NCI-H524 treated with DMSO at 0.1 percent for 48 hours (cell line): ENCODE data around the gene FAM20C.
"Not testable (repeated sequence)": the region's sequence is repeated elsewhere in the genome, so short reads cannot be mapped to it uniquely, and the experiment has no call there.

Experiments
- DNase-seq: peaks from one replicate; lab custom pipeline; 2025; lab: John Stamatoyannopoulos, UW

The FAM20C gene

DNA sequence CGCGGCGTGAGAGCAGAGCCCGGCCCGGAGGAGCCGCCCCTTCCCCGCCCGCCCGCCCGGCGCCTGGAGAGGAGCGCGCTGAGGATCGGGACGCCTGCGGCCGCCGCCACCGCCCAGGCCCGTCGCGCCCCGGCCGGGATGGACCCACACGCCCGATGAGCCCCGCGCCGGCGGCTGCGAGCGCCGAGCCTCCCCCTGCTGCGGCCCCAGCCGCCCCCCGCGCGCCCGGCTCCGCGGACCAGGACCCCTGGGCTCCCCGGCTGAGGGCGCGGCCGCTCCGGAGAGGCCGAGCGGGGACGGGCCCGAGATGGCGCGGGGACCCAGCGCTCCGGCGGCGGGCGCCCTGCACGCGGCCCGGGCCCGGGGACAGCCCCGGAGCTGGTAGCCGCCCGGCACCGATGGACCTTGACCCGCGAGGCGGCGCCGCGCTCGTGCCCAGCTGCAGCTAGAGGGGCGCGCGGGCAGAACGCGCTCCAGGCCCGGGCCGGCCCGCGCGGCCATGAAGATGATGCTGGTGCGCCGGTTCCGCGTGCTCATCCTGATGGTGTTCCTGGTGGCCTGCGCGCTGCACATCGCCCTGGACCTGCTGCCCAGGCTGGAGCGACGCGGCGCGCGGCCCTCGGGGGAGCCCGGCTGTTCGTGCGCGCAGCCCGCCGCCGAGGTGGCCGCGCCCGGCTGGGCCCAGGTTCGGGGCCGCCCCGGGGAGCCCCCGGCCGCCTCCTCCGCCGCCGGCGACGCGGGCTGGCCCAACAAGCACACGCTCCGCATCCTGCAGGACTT lies 520 bp downstream of the FAM20C start:
- no peak for DNase-seq

DNA sequence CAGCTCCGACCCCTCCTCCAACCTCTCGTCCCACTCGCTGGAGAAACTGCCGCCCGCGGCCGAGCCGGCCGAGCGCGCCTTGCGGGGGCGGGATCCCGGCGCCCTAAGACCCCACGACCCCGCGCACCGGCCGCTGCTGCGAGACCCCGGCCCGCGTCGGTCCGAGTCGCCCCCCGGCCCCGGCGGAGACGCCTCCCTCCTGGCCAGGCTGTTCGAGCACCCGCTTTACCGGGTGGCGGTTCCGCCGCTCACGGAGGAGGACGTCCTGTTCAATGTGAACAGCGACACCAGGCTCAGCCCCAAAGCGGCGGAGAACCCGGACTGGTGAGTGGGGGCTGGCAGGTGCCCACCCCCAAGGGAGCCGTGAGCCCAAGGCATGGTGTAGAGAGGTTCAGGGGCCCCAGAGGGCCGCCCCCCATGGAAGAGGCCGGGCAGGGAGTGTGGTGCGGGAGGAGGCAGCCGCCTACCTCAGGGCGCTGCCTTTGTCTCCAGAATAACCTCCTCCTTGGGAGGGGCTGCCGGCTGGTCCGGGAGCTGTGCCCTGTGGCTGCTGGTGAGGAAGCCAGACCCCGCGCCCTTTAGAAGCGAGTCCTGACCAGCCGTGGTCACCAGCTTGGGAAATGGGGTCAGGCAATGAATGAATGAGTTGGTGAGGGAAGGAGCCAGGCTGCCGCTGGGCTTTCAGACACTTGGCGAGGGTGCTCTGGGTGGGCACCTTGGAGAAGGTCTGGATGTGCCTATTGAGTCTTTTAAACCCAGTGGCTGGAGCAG lies 1.3 kb downstream of the FAM20C start:
- no peak for DNase-seq

DNA sequence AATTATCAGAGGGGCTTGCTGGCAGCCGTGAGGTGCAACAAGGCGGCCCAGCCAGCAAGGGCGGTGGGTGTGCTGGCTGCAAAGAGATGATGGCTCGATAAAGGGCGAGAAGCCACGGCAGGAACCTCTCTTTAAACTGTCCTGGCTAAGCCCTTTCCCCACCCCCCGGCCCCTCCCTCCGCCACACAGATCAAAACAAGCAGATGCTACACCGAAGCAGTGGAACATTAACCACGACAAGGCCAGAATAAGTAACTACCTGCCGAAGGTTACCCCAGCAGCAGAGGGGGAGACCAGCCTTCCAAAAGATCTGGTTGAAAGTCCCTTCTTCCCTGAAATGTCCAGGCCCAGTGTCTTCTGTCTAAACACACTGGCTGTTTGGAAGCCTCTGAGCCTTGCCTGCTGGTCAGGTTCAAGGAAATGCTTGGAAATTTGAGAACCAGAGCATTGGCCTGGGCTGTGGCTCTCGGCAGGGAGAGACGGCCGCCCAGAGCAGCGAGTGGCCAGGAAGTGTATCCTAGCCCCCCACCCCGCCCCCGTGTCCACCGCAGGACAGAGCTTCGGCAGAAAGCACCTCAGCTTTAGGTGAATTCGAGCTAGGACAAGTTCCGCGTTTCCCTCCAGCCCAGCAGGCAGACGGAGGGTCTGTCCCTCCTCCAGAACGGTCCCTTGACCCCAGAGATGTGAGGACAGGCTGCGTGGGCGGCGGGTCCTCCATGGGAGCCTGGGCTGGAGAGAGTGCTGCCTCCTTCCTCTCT lies 2.1 kb downstream of the FAM20C start:
- no peak for DNase-seq

DNA sequence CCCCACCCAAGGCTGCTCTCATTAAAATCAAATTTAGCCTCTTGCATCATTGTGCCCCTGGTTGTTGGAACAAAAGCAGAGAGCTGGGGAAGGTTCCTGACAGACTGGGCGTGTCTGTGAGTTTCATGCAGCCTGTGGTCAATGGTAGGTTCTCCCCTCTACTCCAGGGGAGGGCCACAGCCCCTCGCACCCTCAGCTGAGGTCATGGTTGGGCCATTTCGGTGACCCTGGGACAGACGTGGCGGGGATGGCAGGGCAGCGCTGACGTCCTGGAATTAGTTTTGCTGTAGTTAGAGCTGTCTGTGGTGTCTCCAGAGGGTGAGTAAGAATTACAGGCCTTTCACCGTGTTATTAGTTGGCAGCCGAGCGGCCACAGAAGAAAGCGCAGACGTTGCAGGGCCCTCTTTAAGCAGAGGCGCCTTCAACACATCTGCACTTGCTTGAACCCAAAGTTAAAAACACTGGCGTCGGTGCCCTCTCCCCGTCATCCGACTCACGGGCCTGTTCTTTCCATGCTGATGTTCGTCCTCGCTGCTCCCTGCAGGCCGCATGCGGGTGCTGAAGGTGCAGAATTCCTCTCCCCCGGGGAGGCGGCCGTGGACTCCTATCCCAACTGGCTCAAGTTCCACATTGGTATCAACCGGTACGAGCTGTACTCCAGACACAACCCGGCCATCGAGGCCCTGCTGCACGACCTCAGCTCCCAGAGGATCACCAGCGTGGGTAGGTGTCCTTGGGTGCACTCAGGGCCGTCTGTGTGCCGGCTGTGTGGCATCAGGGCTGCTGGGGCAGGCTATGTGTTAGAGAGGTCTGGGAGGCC lies 2.8 kb downstream of the FAM20C start:
- DNase-seq = no peak

DNA sequence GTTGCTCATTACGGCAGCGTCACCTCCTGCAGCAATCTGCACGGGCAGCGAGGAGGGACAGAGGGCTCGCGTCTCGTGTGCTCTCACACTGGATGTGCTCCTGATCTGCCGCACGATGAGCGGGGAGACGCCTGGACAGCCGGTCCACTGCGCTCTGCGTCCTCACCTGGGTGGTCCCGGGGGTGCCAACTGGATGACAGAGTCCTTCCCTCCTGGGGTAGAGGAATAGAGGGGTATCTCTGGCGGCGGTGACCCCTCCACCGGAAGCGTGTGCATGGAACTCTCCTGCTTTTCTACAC lies 3.4 kb downstream of the FAM20C start:
- DNase-seq = no peak

DNA sequence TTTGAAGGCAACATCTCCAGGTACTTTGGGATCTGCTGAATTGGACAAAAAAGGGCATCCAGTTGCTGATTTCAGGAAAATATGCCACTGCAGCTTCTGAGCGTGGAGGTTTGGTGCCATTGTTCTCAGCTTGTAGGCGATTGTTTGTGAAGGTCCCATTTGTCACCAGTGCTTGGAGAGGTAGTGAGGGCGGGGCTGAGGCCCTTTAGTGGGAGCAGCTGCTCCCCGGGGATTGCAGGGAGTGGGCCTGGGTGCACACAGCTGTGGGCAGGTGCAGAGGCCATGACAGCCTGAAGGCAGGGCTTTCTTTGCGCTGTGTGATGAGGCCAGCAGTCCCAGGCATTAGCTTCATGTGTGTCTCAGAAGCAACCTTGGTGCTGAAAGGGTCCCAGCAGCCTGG lies 3.9 kb downstream of the FAM20C start:
- no peak for DNase-seq

DNA sequence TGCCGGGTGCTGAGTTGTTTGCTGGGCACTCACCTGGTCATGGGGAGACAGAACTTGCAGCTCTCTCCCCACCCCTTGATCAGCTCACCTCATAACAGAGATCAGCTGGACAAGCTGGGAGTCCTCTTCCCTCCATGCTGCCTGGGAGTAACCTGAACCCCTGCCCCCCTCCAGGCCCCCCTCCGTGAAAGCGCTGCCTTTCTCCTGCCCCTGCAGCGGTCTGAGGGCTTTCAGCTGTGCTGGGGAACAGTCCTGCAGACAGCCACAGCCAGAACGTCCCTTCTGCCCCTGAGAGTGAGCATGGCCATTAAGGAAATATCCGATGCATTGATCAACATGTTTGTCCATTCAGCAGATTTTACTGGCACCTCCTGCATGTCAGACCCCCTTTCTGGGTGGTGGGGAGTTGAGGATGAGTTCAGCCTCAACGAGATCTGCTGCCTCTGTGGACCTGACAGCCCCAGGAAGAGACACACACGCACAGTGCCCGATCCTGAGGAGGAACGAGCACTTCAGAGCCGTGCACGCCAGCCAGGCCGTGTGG lies 4.5 kb downstream of the FAM20C start:
- DNase-seq = no peak

DNA sequence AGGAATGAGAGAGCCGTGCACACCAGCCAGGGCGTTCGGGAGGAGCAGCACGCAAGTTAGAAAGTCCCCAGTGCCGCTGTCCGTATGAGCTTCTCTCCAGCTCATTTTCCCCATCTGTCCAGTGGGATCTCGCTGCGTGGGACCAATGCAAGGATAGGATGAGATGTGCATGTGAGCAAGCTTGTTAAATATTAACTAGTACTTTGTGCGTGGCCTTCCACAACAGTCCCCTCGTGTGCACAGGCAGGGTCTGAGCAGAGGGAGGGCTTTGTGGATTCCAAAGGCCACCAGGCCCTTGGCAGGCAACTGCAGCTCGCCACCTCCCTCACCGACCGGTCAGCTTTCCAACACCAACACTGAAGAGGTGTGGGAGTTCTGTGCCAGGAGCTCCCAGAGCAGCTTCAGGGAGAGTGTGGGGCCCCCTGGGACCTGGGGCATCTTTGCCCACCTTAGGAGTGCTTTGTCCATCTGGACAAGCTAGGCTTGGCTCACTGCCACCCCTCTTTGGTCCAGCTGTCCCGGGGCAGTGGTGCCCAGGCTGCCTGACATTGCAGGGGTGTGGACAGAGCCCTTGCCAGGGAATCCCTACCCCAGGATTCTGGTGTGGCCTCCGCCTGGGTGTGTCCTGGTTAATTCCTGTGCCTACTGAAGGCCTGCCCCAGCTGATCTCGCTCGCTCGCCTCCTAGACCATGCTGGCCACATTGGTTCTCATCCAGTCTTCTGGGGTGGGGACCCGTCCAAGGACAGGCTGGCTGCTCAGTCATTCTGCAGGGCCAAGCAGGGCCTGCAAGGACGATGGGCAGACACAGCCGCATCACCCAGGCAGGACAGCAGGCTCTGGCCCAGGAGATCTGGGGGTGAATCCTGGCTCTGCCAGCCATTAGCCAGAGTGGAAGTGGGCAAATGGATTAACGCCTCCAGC lies 5.3 kb downstream of the FAM20C start:
- no peak for DNase-seq

DNA sequence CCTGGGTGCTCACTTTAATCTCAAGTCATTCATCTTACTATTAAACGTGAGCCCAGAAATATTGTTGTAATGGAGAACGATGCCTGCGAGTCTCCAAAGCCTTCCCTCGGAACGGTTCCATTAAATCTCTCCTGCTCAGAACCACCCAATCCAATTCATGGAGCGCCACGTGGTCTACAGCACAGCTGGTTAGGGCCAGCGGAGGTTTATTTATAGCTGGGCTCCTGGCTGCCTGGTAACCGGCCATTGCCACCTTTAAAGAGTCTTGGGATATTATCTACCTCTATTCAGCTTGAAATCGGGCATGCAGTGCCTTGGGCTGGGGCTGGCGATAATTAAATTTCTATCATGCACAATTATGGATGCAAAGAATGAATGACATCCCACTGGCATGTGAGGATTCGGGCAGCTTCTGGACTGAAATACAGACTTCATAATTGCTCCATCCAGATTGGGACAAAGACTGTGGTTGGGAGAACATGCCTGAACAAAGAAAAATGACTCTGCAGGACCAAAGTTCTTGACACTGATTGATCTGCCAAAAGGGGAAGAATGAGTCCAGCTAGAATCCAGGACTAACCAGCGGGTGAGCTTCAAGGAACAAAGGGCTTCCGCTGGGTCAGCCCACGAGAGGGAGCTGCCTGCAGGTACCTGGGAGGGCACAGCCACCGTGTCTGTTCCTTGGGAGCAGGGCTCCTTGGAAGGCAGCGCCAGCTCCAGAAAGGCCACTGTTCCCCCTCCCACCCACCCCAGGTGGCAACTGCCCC lies 7.3 kb downstream of the FAM20C start:
- no peak for DNase-seq

DNA sequence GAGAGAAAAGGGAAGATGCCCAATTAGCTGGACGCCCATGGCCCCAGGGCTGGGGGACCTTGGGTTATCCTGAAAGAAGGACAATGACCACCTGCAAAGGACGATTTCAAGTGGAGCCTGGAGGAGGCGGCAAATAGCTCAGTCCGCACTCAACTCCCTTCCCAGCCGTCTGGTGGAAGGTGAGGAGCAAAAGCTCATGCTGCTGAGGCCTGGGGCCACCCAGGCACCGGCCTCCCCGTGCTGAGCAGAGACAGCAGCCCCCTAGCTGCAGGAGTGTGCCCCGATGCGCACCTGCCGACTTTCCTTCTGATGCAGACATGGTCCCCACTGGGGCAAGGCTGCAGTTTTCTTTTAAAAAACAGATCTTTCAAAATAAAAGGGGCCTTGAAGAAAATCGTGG lies 7.9 kb downstream of the FAM20C start:
- DNase-seq = no peak

DNA sequence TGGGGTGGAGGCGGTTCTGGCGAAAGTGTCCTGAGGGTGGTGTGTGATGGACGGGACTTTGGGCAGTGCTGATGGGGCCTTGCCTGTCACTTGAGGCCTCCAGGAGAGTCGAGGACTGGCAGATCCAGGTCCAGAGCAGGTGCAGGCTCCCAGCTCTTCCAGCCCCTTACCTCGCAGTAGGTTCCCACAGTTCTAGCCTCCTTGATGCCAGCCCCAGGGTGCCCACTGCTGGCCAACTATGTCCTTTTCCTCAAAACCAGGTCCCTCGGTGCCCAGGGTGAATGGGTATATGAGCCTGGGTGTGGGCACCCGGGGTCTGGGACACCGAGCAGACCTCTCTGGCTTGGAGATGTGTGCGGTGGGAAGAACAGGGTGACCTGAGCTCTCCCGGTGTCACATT lies 8.3 kb downstream of the FAM20C start:
- no peak for DNase-seq

DNA sequence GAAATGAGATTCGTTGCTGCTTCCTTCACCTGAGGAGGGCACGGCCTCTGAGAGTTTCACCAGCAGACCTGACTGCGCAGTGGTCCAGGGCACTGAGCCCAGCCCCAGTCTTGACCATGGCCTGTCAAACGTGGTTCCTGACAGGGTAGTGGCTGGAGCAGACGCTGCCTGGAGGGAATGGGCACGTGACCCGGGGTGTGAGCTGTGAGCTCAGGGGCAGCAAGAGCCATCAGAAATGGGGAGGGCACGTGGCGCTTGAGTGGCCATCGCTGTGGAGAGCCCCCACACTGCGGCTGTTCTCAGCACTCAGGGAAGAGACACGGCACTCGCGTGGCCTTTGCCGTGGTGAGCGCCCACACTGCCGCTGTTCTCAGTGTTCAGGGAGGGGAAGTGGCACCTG lies 12.0 kb downstream of the FAM20C start:
- DNase-seq = no peak

DNA sequence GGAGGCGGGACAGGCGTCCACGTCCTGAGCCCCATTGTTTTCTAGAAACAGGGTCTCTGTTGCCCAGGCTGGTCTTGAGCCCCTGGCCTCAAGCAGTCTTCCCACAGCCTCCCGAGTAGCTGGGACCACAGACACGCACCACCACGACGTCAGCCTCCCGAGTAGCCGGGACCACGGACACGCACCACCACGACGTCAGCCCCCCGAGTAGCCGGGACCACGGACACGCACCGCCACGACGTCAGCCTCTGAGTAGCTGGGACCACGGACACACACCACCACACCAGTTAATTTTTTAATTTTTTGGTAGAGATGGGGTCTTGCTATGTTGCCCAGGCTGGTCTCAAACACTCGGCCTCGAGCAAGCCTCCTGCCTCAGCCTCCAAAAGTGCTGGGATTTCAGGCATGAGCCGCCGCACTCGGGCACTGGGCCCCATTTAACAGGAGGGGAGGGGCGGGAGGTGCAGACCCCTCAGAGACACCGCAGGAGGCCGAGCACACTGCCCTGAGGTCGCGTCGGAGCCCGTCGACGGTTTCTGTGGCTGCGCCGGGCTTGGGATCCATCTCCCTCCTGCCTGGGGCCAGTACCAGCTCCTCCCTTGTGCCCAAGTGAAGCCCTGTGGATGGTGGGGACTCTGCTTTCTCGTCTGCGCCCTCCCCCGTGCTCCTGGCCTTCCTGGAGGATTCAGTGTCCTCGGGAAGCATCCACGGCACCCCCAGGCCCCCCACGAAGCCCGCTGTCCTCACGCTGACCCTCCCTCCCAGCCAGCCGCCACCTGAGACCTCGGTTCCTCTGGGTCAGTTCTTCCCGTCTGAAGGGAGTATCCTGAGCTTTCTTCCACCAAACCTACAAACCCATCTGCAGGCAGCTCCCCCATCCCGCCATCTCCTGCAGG lies 13.0 kb downstream of the FAM20C start:
- DNase-seq = no peak

DNA sequence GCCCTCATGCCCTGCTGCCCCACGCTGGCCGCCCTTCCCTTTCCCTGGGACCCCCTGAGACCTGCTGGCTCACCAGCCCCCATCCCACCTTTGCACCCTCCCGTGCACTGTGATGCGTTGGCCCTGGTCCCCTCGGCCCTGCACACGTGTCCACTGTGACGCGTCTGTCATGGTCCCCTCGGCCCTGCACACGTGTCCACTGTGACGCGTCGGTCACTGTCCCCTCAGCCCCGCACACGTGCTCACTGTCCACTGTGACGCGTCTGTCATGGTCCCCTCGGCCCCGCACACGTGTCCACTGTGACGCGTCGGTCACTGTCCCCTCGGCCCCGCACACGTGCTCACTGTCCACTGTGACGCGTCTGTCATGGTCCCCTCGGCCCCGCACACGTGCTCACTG lies 14.0 kb downstream of the FAM20C start:
- DNase-seq = not testable (repeated sequence)

DNA sequence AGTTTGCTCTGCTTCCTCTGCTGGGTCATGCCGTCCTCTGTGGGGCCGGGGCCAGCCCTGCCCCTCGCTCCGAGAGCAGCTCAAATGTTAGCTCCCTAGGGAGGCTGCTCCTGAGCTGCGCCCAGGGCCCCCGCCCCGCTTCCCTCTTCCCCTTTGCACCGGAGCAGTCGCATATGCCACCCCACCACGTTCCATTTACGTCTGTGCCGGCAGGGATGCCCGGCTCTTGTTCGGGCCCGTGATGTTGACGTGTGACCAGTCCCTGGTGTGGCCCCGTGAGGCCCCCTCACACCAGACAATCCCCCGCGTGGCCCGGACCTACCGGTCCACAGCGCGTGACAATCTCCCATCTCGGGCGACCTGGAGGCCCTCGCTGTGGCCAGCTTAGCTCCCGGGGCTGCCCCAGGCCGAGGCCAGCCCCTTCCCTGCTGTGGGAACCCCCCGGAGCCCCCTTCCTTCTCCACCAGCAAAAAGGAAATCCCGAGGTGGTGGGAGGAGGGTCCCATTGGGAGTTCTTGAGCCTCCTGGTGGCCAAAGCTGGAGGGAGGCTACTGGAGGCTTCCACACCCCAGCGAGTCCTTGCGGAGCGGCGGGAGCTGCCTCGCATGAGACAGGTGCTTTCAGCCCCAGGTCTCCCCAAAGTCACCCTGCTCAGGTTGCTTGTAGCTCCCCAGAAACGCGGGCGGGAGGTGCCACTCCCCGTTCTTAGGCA lies 15.2 kb downstream of the FAM20C start:
- DNase-seq = no peak

DNA sequence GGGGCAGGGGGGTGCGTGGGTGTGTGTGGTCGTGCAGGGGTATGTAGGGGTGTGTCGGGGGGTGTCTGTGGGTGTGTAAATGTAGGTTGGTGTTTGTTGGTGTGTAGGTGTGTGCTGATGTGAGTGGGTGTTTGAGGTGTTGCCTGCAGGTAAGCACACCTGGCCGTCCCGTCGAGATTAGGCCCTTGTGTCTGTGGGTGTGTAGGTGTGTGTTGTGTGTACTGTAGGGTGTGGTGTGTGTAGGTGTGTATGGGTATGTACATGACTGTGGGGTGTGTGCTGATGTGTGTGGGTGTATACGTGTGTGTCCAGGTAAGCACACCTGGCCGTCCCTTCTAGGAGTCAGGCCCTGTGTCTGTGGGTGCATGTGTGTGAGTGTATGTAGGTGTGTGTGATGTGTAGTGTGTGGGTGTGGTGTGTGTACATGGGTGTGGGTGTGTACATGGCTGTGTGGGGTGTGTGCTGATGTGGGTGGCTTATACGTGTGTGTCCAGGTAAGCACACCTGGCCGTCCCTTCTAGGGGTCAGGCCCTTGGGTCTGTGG lies 15.8 kb downstream of the FAM20C start:
- no peak for DNase-seq

DNA sequence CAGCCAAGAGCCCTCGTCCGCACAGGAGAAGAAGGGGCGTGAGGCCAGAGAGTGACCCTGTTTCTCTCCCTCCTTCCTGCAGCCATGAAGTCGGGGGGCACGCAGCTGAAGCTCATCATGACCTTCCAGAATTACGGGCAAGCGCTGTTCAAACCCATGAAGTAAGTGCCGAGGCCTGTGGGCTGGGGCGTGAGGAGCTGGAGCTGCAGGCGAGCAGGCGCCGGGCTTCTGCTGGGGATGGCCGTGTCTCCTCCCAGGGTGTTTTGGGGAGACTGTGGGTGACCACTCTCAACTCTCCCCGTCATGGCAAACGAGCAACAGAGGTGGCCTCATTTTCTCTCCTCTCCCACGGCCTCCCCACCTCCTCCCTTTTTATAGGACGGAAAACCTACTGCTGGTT lies 16.4 kb downstream of the FAM20C start:
- no peak for DNase-seq

DNA sequence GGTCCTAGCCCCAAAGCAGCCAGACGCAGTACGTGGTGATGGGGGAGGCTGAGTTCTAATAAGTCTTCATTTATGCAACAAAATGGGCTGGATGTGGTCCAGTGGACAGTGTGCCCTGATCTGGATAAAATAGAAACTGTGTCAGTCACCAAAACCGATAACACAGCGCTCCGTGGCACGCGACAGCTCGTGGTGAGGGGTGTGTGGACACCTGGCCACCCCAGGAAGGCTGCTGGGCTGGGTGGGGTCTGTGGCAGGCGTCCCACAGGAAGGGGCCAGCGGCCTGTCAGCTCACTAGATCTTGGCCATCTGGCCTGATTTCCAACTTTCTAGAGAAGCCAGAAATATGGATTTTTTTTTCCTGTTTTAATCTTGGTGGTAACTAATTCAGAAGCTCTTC lies 17.0 kb downstream of the FAM20C start:
- no peak for DNase-seq
